Measurements from ENCODE around the gene TBCK.

Gene TBCK

GRCh38 chr4:106353786-106354185 lies 37.8 kb upstream of the TBCK start:
- TF ChIP-seq CTCF (IDR thresholded peaks at IDR 0.05; ENCODE audit: insufficient read depth, low read depth, low read length, missing control alignments): no peak
- no peak overlapping the region for H3K4me3 ChIP-seq (ENCODE audit: low read depth, low read length)
- DNase-seq (ENCODE audit: low read depth): no peak

- H3K4me3 ChIP-seq (ENCODE audit: low read depth, low read length): no peak overlapping the region
- no peak for TF ChIP-seq CTCF (IDR thresholded peaks at IDR 0.05; ENCODE audit: insufficient read depth, low read depth, low read length, missing control alignments)
Measured at GRCh38 chr4:106351016-106351415, 35.0 kb upstream of the TBCK start.

GRCh38 chr4:106347167-106347566 lies 31.2 kb upstream of the TBCK start:
- TF ChIP-seq CTCF (IDR thresholded peaks at IDR 0.05; ENCODE audit: insufficient read depth, low read depth, low read length, missing control alignments): no peak
- no peak overlapping the region for H3K4me3 ChIP-seq (ENCODE audit: low read depth, low read length)
- no peak for DNase-seq (ENCODE audit: low read depth)

More at GRCh38 chr4:106351016-106351415, 35.0 kb upstream of the TBCK start:
- no peak for DNase-seq (ENCODE audit: low read depth)

GRCh38 chr4:106344647-106344970 lies 28.6 kb upstream of the TBCK start:
- TF ChIP-seq CTCF (IDR thresholded peaks at IDR 0.05; ENCODE audit: insufficient read depth, low read depth, low read length, missing control alignments): no peak
- no peak overlapping the region for H3K4me3 ChIP-seq (ENCODE audit: low read depth, low read length)
- no peak for DNase-seq (ENCODE audit: low read depth)

GRCh38 chr4:106343865-106344646 lies 28.0 kb upstream of the TBCK start:
- no peak for TF ChIP-seq CTCF (IDR thresholded peaks at IDR 0.05; ENCODE audit: insufficient read depth, low read depth, low read length, missing control alignments)
- no peak for DNase-seq (ENCODE audit: low read depth)
- no peak overlapping the region for H3K4me3 ChIP-seq (ENCODE audit: low read depth, low read length)

GRCh38 chr4:106340774-106341173 lies 24.8 kb upstream of the TBCK start:
- TF ChIP-seq CTCF (IDR thresholded peaks at IDR 0.05; ENCODE audit: insufficient read depth, low read depth, low read length, missing control alignments): no peak
- no peak for DNase-seq (ENCODE audit: low read depth)
- no peak overlapping the region for H3K4me3 ChIP-seq (ENCODE audit: low read depth, low read length)

- no peak for TF ChIP-seq CTCF (IDR thresholded peaks at IDR 0.05; ENCODE audit: insufficient read depth, low read depth, low read length, missing control alignments)
- no peak for DNase-seq (ENCODE audit: low read depth)
- H3K4me3 ChIP-seq (ENCODE audit: low read depth, low read length): no peak overlapping the region
Measured at GRCh38 chr4:106339431-106339830, 23.4 kb upstream of the TBCK start.

Data from GM12865 (cell line).